HCT116 (cell line): ENCODE measurements around the gene DISP1. TPM values are rescaled to one million over a fixed set of nuclear protein-coding genes. Genes with fewer than 3 reads are reported as not detected.

Experiments used
- ATAC-seq: fragments of 200-7000 bp; cut with Tn5 transposase; 2 replicates; pipeline ENCODE4 v1.9.1; 2020; ENCODE audit warnings: mild to moderate bottlenecking, moderate library complexity
- BruUV-seq: library from RNA; stranded (reverse); fragments of 400-500 nt; replicated peaks from 2 replicates; lab custom pipeline; 2021; lab: Mats Ljungman, UMichigan
- CTCF ChIA-PET: fragments of 300-600 bp; sonication (Branson Sonifier 250); formaldehyde crosslinking; loops from one replicate; lab custom pipeline; 2021; ENCODE audit warnings: antibody characterized with exemption; lab: Charles Lee
- POLR2A ChIA-PET: fragments of 300-600, 350-600 bp; sonication (Branson Sonifier 250); formaldehyde crosslinking; loops from one replicate; lab custom pipeline; 2021; ENCODE audit warnings: antibody characterized with exemption; lab: Charles Lee
- RAD21 ChIA-PET, 2 experiments: fragments of 300-600 bp; sonication (Branson Sonifier 250); formaldehyde crosslinking; loops; one replicate each; lab custom pipeline; 2023; ENCODE audit warnings: low total read pairs in 2 of 2; ENCODE audit not compliant: uncharacterized antibody in 2 of 2, unreplicated experiment in 2 of 2, low non-redundant PET in 1 of 2; lab: Charles Lee
- DNase-seq: peaks from one replicate; pipeline ENCODE4 v3.0.0-alpha.2; 2010; ENCODE audit warnings: low read depth, low spot score
- H2AFZ ChIP-seq: fragments of 200-600 bp; shearing (Covaris generic), sonication (generic); 2 replicates; pipeline ENCODE4 v1.6.1; 2017; ENCODE audit warnings: low read depth, mixed run types, mixed read lengths, antibody characterized with exemption, low read length; ENCODE audit not compliant: poor library complexity, severe bottlenecking
- H3K27ac ChIP-seq: 2 replicates; pipeline ENCODE4 v1.5.1; 2012; ENCODE audit warnings: low read depth, low read length
- H3K27me3 ChIP-seq: fragments of 200-600 bp; sonication (generic); 2 replicates; pipeline ENCODE4 v1.6.1; 2016; ENCODE audit warnings: mixed run types, low read length, mixed read lengths; ENCODE audit not compliant: insufficient read depth
- H3K36me3 ChIP-seq, 2 experiments: fragments of 200-500 bp in 1 of 2; fragments of 200-600 bp in 1 of 2; sonication (Bioruptor generic) in 1 of 2; sonication (generic) in 1 of 2; 2 replicates each; pipeline versions ENCODE4 v1.5.1 to v1.6.1; 2014 to 2016; ENCODE audit warnings: low read length in 2 of 2, inconsistent platforms in 1 of 2, mixed read lengths in 1 of 2, mixed run types in 1 of 2; ENCODE audit not compliant: insufficient read depth in 2 of 2, control insufficient read depth in 1 of 2
- H3K4me1 ChIP-seq, 2 experiments: fragments of 200-600 bp in 1 of 2; sonication (generic) in 1 of 2; 2 replicates each; pipeline versions ENCODE4 v1.5.1 to v1.6.1; 2012 to 2017; ENCODE audit warnings: low read length in 2 of 2, inconsistent platforms in 1 of 2, mild to moderate bottlenecking in 1 of 2, mixed read lengths in 1 of 2, mixed run types in 1 of 2, moderate library complexity in 1 of 2; ENCODE audit not compliant: insufficient read depth in 2 of 2, control insufficient read depth in 1 of 2
- H3K4me2 ChIP-seq: fragments of 200-600 bp; sonication (generic); 2 replicates; pipeline ENCODE4 v1.6.1; 2017; ENCODE audit warnings: mixed run types, low read length, mixed read lengths
- H3K4me3 ChIP-seq, 2 experiments: fragments of 200-600 bp in 1 of 2; sonication (generic) in 1 of 2; replicated peaks in 1 of 2; 2 replicates each; pipeline ENCODE4 v1.5.1; 2011 to 2016; ENCODE audit warnings: low read length in 2 of 2, control low read depth in 1 of 2, low read depth in 1 of 2, mild to moderate bottlenecking in 1 of 2, mixed read lengths in 1 of 2, mixed run types in 1 of 2
- H3K79me2 ChIP-seq: fragments of 200-600 bp; sonication (generic); 2 replicates; pipeline ENCODE4 v1.6.1; 2017; ENCODE audit warnings: mild to moderate bottlenecking, mixed run types, low read length, moderate library complexity, mixed read lengths; ENCODE audit not compliant: insufficient read depth
- H3K9ac ChIP-seq: fragments of 200-600 bp; sonication (generic); 2 replicates; pipeline ENCODE4 v1.6.1; 2016; ENCODE audit warnings: low read length, mixed read lengths
- H3K9me2 ChIP-seq: fragments of 200-600 bp; sonication (generic), shearing (Covaris generic); 2 replicates; pipeline ENCODE4 v1.6.1; 2017; ENCODE audit warnings: mixed run types, mild to moderate bottlenecking, moderate library complexity; ENCODE audit not compliant: insufficient read depth
- H3K9me3 ChIP-seq, 2 experiments: fragments of 200-500 bp in 1 of 2; fragments of 200-600 bp in 1 of 2; sonication (Bioruptor generic) in 1 of 2; sonication (generic) in 1 of 2; 2 replicates each; pipeline ENCODE4 v1.6.1; 2014 to 2017; ENCODE audit warnings: low read length in 2 of 2, mixed read lengths in 2 of 2, inconsistent platforms in 1 of 2, low read depth in 1 of 2, mild to moderate bottlenecking in 1 of 2, mixed run types in 1 of 2, moderate library complexity in 1 of 2; ENCODE audit not compliant: control insufficient read depth in 1 of 2, insufficient read depth in 1 of 2
- H4K20me1 ChIP-seq: fragments of 200-600 bp; sonication (generic), shearing (Covaris generic); 2 replicates; pipeline ENCODE4 v1.6.1; 2017; ENCODE audit warnings: mixed run types, mild to moderate bottlenecking, moderate library complexity; ENCODE audit not compliant: insufficient read depth
- CEBPB ChIP-seq: IDR thresholded peaks from 2 replicates; pipeline ENCODE4 v1.6.1; 2012; ENCODE audit warnings: low read depth
- EGR1 ChIP-seq: IDR thresholded peaks from 2 replicates; pipeline ENCODE4 v1.6.1; 2012; ENCODE audit warnings: low read depth
- ELF1 ChIP-seq: IDR thresholded peaks from 2 replicates; pipeline ENCODE4 v1.6.1; 2012; ENCODE audit warnings: low read depth, borderline replicate concordance
- EZH2 ChIP-seq: fragments of 200-600 bp; sonication (generic); IDR thresholded peaks from 2 replicates; pipeline ENCODE4 v1.6.1; 2017; ENCODE audit warnings: antibody characterized with exemption, mixed run types
- EZH2phosphoT487 ChIP-seq: fragments of 200-600 bp; IDR thresholded peaks from 2 replicates; pipeline ENCODE4 v1.6.1; 2018; ENCODE audit warnings: antibody characterized with exemption, borderline replicate concordance
- JUND ChIP-seq: IDR thresholded peaks from 2 replicates; pipeline ENCODE4 v1.6.1; 2012
- SRF ChIP-seq: IDR thresholded peaks from 2 replicates; pipeline ENCODE4 v1.6.1; 2012; ENCODE audit warnings: low read depth
- TCF7L2 ChIP-seq: IDR thresholded peaks from 2 replicates; pipeline ENCODE4 v1.7.0; 2011; ENCODE audit warnings: borderline replicate concordance, inconsistent platforms; ENCODE audit not compliant: insufficient read depth, insufficient read length; ENCODE audit errors: extremely low read depth
- YY1 ChIP-seq: IDR thresholded peaks from 2 replicates; pipeline ENCODE4 v1.6.1; 2011; ENCODE audit warnings: low read length, low read depth, moderate library complexity, mild to moderate bottlenecking; ENCODE audit not compliant: insufficient replicate concordance; ENCODE audit errors: extremely low read depth
- intact Hi-C: fragments of 100-400 bp; cut with micrococcal nuclease; formaldehyde crosslinking; loops from 2 replicates; pipeline ENCODE4 v1.10.0; 2022
- total RNA-seq: library from RNA; stranded (reverse); gene quantifications from one replicate; pipeline ENCODE4 v1.2.1, GENCODE V29; 2021; ENCODE audit not compliant: unreplicated experiment

Gene DISP1
- total RNA-seq, 1 experiment from 2014 or later, result 4.2 TPM

DNA sequence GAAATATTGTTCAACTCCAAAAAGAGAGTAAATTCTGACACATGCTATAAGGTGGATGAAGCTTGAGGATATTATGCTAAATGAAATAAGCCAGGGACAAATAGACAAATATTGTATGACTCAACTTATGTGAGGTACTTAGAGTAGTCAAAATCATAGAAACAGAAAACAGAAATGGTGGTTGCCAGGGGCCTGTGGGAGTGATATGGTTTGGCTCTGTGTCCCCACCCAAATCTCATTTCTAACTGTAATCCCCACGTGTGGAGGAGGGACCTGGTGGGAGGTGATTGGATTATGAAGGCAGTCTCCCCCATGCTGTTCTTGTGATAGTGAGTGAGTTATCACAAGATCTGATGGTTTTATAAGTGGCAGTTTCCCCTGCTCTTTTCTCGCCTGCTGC, 24.7 kb upstream of the DISP1 start (continued):
- no peak for TF ChIP-seq YY1
- no peak for TF ChIP-seq EZH2phosphoT487
- TF ChIP-seq ELF1, result no peak
- no peak for TF ChIP-seq EZH2
- TF ChIP-seq CEBPB, result no peak
- TF ChIP-seq EGR1, result no peak

DNA sequence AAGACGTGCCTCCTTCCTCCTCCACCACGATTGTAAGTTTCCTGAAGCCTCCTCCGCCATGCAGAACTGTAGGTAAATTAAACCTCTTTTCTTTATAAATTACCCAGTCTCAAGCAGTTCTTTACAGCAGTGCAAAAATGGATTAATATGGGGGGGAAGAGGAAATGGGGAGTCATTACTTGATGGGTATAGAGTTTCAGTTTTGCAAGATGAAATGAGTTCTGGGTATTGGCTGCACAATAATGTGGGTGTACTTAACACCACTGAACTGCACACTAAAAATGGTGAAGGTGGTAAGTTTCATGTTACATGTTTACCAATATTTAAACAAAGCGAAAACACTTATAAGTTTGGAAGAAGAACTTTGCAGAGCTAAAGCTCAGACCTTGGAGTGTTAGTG, 24.3 kb upstream of the DISP1 start:
- H3K36me3 ChIP-seq, result no peaks in the 10 kb centered on the region
- H3K9ac ChIP-seq, result no peak overlapping the region
- H2AFZ ChIP-seq, result no peak overlapping the region
- H3K79me2 ChIP-seq, result no peaks in the 10 kb centered on the region
- no TSS peak for BruUV-seq
- DNase-seq, result no peak
- H3K4me1 ChIP-seq, result no peaks in the 10 kb centered on the region
- no peaks in the 10 kb centered on the region for H3K9me3 ChIP-seq
- RAD21 ChIA-PET, result no interaction called here
- no peak overlapping the region for H3K4me2 ChIP-seq
- intact Hi-C loops, result loop anchor here (5.0 kb wide), 1 partner anchor 323 kb away; no protein-coding TSS in a partner anchor
- no peak overlapping the region for H3K4me3 ChIP-seq
- no peaks in the 10 kb centered on the region for H4K20me1 ChIP-seq
- TF ChIP-seq TCF7L2, result no peak
- no peak for TF ChIP-seq SRF
- TF ChIP-seq JUND, result no peak
- no peak for TF ChIP-seq EZH2phosphoT487
- TF ChIP-seq, all 23 proteins: peak for 0
- Histone ChIP-seq H3K9me2 (no peaks in the 10 kb centered on the region), H3K27ac (no peak overlapping the region), H3K27me3 (no peaks in the 10 kb centered on the region)
- POLR2A ChIA-PET, result no interaction called here
- ATAC-seq, result no peak
- CTCF ChIA-PET, result interaction anchor here (1.9 kb wide), 1 partner anchor 300 kb away, joined by 5 read pairs; no protein-coding TSS in a partner anchor
